CD4-positive, CD25-positive, alpha-beta regulatory T cell (primary cell): Measurements from ENCODE around the gene RPL9. TPM values are rescaled to one million over a fixed set of nuclear protein-coding genes. Genes with fewer than 3 reads are reported as not detected.

Experiments
- ATAC-seq, 2 donors: fragments of 150-1000 bp; cut with Tn5 transposase; one replicate each; pipeline ENCODE4 v1.10.0; 2021; ENCODE audit warnings: low read depth in 2 of 2, moderate number of reproducible peaks in 2 of 2, moderate library complexity in 1 of 2
- DNase-seq, 3 donors: peaks; one replicate each; pipeline versions ENCODE4 v3.0.0 to v3.0.0-alpha.2; 2012 to 2022; ENCODE audit warnings: mixed read lengths in 1 of 3
- H3K27ac ChIP-seq: one replicate; pipeline ENCODE4 v1.7.0; 2013; ENCODE audit warnings: mild to moderate bottlenecking, low read length; ENCODE audit not compliant: insufficient read depth, poor library complexity, severe bottlenecking
- H3K27me3 ChIP-seq: one replicate; pipeline ENCODE4 v1.7.0; 2013; ENCODE audit warnings: low read length; ENCODE audit not compliant: control insufficient read depth, insufficient read depth
- H3K36me3 ChIP-seq: one replicate; pipeline ENCODE4 v1.7.0; 2013; ENCODE audit warnings: mild to moderate bottlenecking, low read length, moderate library complexity; ENCODE audit not compliant: control insufficient read depth, insufficient read depth
- H3K4me1 ChIP-seq: 2 replicates; pipeline ENCODE4 v1.7.0; 2013; ENCODE audit warnings: mild to moderate bottlenecking, low read length; ENCODE audit not compliant: insufficient read depth, control insufficient read depth, poor library complexity, severe bottlenecking
- H3K4me3 ChIP-seq: one replicate; pipeline ENCODE4 v1.7.0; 2013; ENCODE audit warnings: low read depth, mild to moderate bottlenecking, low read length, moderate library complexity
- H3K9me3 ChIP-seq, 2 experiments: 1 replicate in 1 of 2; 2 replicates in 1 of 2; pipeline ENCODE4 v1.7.0; 2013; ENCODE audit warnings: low read length in 2 of 2, mild to moderate bottlenecking in 1 of 2, moderate library complexity in 1 of 2; ENCODE audit not compliant: control insufficient read depth in 2 of 2
- H3K27ac Mint-ChIP-seq, 3 donors: one replicate each; pipeline ENCODE4 v1.8.0; 2020 to 2022; ENCODE audit warnings: mild to moderate bottlenecking in 3 of 3, mixed read lengths in 3 of 3, moderate library complexity in 2 of 3
- H3K27me3 Mint-ChIP-seq: one replicate; pipeline ENCODE4 v1.8.0; 2022; ENCODE audit warnings: mild to moderate bottlenecking, mixed read lengths
- H3K36me3 Mint-ChIP-seq: one replicate; pipeline ENCODE4 v1.8.0; 2020; ENCODE audit warnings: mixed read lengths
- H3K4me1 Mint-ChIP-seq, 4 donors: one replicate each; pipeline ENCODE4 v1.8.0; 2020 to 2022; ENCODE audit warnings: mixed read lengths in 4 of 4, mild to moderate bottlenecking in 1 of 4
- H3K4me3 Mint-ChIP-seq, 4 donors: one replicate each; pipeline ENCODE4 v1.8.0; 2020 to 2022; ENCODE audit warnings: mild to moderate bottlenecking in 4 of 4, mixed read lengths in 4 of 4, moderate library complexity in 3 of 4
- H3K9me3 Mint-ChIP-seq, 7 donors: one replicate each; pipeline ENCODE4 v1.8.0; 2020 to 2022; ENCODE audit warnings: mixed read lengths in 7 of 7, mild to moderate bottlenecking in 3 of 7, moderate library complexity in 2 of 7
- polyA plus RNA-seq, 4 donors: library from polyadenylated mRNA; unstranded; fragments of 300-500 nt; fragmentation: Illumina TruSeq; gene quantifications; one replicate each; pipeline ENCODE4 v1.2.3, GENCODE V29; 2021
- total RNA-seq: library from RNA; stranded (reverse); gene quantifications from one replicate; pipeline ENCODE4 v1.2.3, GENCODE V29; 2022

RPL9 gene
- total and polyA plus RNA-seq, 5 donors from 2014 or later, result 1,739 to 2,644 (median 1,902) TPM

GRCh38 chr4:39450618-39451017, 8.1 kb downstream of the RPL9 start:
- no peaks in the 10 kb centered on the region for H3K9me3 Mint-ChIP-seq
- DNase-seq (no peak), ATAC-seq (no peak)
- no peaks in the 10 kb centered on the region for H3K9me3 ChIP-seq
- H3K4me1 Mint-ChIP-seq, result peaks cover 8 to 30% (median 15%) of the 10 kb centered on the region in 4 donors
- peaks cover 10% of the 10 kb centered on the region for H3K4me1 ChIP-seq
- H3K27me3 ChIP-seq, result no peaks in the 10 kb centered on the region
- no peak overlapping the region for H3K4me3 ChIP-seq
- H3K4me3 Mint-ChIP-seq, result no peak overlapping the region
- H3K36me3 Mint-ChIP-seq, result peaks cover 32% of the 10 kb centered on the region
- H3K27me3 Mint-ChIP-seq, result no peaks in the 10 kb centered on the region
- H3K27ac Mint-ChIP-seq, result peak overlapping the region in 1 of 3 donors; percentile 65
- H3K27ac ChIP-seq, result no peak overlapping the region
- peaks cover 44% of the 10 kb centered on the region for H3K36me3 ChIP-seq

GRCh38 chr4:39446842-39447573, 11.7 kb downstream of the RPL9 start:
- Histone ChIP-seq H3K27me3 (no peaks in the 10 kb centered on the region), H3K36me3 (peaks cover 8% of the 10 kb centered on the region), H3K4me1 (peaks cover 9% of the 10 kb centered on the region), H3K9me3 (no peaks in the 10 kb centered on the region), H3K27ac (peak overlapping the region; percentile 44), H3K4me3 (peak overlapping the region; percentile 32)
- ATAC-seq, result peak; percentile 71 to 76
- Mint-ChIP-seq H3K27me3 (no peaks in the 10 kb centered on the region), H3K9me3 (no peaks in the 10 kb centered on the region), H3K4me3 (peak overlapping the region; percentile 48 to 89 (median 68)), H3K4me1 (peaks cover 5 to 11% (median 7%) of the 10 kb centered on the region in 4 donors), H3K36me3 (peaks cover 3% of the 10 kb centered on the region), H3K27ac (peak overlapping the region in 1 of 3 donors; percentile 41)
- DNase-seq, result peak; percentile 37 to 63 (median 41)

GRCh38 chr4:39446483-39446841, 12.3 kb downstream of the RPL9 start:
- DNase-seq, result no peak
- no peaks in the 10 kb centered on the region for H3K9me3 ChIP-seq
- Mint-ChIP-seq H3K4me3 (peak overlapping the region; percentile 48 to 89 (median 68)), H3K4me1 (peaks cover 5 to 11% (median 7%) of the 10 kb centered on the region in 4 donors), H3K9me3 (no peaks in the 10 kb centered on the region), H3K27me3 (no peaks in the 10 kb centered on the region), H3K27ac (peak overlapping the region in 1 of 3 donors; percentile 41), H3K36me3 (no peaks in the 10 kb centered on the region)
- H3K27me3 ChIP-seq, result no peaks in the 10 kb centered on the region
- peaks cover 3% of the 10 kb centered on the region for H3K36me3 ChIP-seq
- H3K4me3 ChIP-seq, result no peak overlapping the region
- no peak for ATAC-seq
- peak overlapping the region; percentile 44 for H3K27ac ChIP-seq
- H3K4me1 ChIP-seq, result peaks cover 9% of the 10 kb centered on the region

GRCh38 chr4:39442998-39443397, 15.7 kb downstream of the RPL9 start:
- no peak for ATAC-seq
- DNase-seq, result no peak
- Mint-ChIP-seq H3K4me1 (peaks cover 4 to 6% (median 5%) of the 10 kb centered on the region in 4 donors), H3K9me3 (no peaks in the 10 kb centered on the region), H3K36me3 (no peaks in the 10 kb centered on the region), H3K27me3 (no peaks in the 10 kb centered on the region), H3K27ac (no peak overlapping the region), H3K4me3 (no peak overlapping the region)
- no peaks in the 10 kb centered on the region for H3K9me3 ChIP-seq
- H3K36me3 ChIP-seq, result no peaks in the 10 kb centered on the region
- no peak overlapping the region for H3K27ac ChIP-seq
- H3K4me1 ChIP-seq, result peaks cover 9% of the 10 kb centered on the region
- no peaks in the 10 kb centered on the region for H3K27me3 ChIP-seq
- H3K4me3 ChIP-seq, result no peak overlapping the region

- peaks cover 8% of the 10 kb centered on the region for H3K27me3 Mint-ChIP-seq
- ATAC-seq, result no peak
- no peak overlapping the region for H3K27ac Mint-ChIP-seq
- H3K36me3 ChIP-seq, result no peaks in the 10 kb centered on the region
- no peaks in the 10 kb centered on the region for H3K9me3 ChIP-seq
- no peaks in the 10 kb centered on the region for H3K4me1 ChIP-seq
- no peaks in the 10 kb centered on the region for H3K9me3 Mint-ChIP-seq
- no peaks in the 10 kb centered on the region for H3K36me3 Mint-ChIP-seq
- H3K4me3 Mint-ChIP-seq, result no peak overlapping the region
- H3K4me3 ChIP-seq, result no peak overlapping the region
- DNase-seq, result no peak
- no peaks in the 10 kb centered on the region for H3K27me3 ChIP-seq
- peaks cover 0 to 5% (median 0%) of the 10 kb centered on the region in 4 donors for H3K4me1 Mint-ChIP-seq
- H3K27ac ChIP-seq, result no peak overlapping the region
Observed at GRCh38 chr4:39441593-39441992, 17.1 kb downstream of the RPL9 start.

- H3K4me3 Mint-ChIP-seq, result no peak overlapping the region
- no peaks in the 10 kb centered on the region for H3K9me3 Mint-ChIP-seq
- no peaks in the 10 kb centered on the region for H3K4me1 ChIP-seq
- H3K27me3 Mint-ChIP-seq, result peaks cover 20% of the 10 kb centered on the region
- H3K27ac Mint-ChIP-seq, result no peak overlapping the region
- DNase-seq (no peak), ATAC-seq (no peak)
- no peaks in the 10 kb centered on the region for H3K27me3 ChIP-seq
- H3K36me3 Mint-ChIP-seq, result no peaks in the 10 kb centered on the region
- no peak overlapping the region for H3K27ac ChIP-seq
- no peaks in the 10 kb centered on the region for H3K4me1 Mint-ChIP-seq
- no peaks in the 10 kb centered on the region for H3K36me3 ChIP-seq
- H3K4me3 ChIP-seq, result no peak overlapping the region
- no peaks in the 10 kb centered on the region for H3K9me3 ChIP-seq
Observed at GRCh38 chr4:39435659-39436563, 22.8 kb downstream of the RPL9 start.

GRCh38 chr4:39433878-39434492, 24.7 kb downstream of the RPL9 start:
- no peak for DNase-seq
- no peak overlapping the region for H3K4me3 Mint-ChIP-seq
- Histone ChIP-seq H3K27me3 (no peaks in the 10 kb centered on the region), H3K27ac (no peak overlapping the region), H3K4me1 (no peaks in the 10 kb centered on the region), H3K9me3 (no peaks in the 10 kb centered on the region), H3K4me3 (no peak overlapping the region), H3K36me3 (no peaks in the 10 kb centered on the region)
- H3K9me3 Mint-ChIP-seq, result no peaks in the 10 kb centered on the region
- no peak for ATAC-seq
- no peak overlapping the region for H3K27ac Mint-ChIP-seq
- no peaks in the 10 kb centered on the region for H3K4me1 Mint-ChIP-seq
- H3K27me3 Mint-ChIP-seq, result peaks cover 20% of the 10 kb centered on the region
- H3K36me3 Mint-ChIP-seq, result no peaks in the 10 kb centered on the region
